HepG2 (cell line): Measurements from ENCODE around the gene SCNM1. TPM values are rescaled to one million over a fixed set of nuclear protein-coding genes. Genes with fewer than 3 reads are reported as not detected.

Experiments used
- BRCA1 ChIP-seq: sonication (generic); formaldehyde crosslinking; IDR thresholded peaks from 2 replicates; pipeline ENCODE4 v1.4.0; 2020; ENCODE audit warnings: missing genetic modification reagents
- CEBPB ChIP-seq: IDR thresholded peaks from 2 replicates; pipeline ENCODE4 v1.6.1; 2011; ENCODE audit warnings: low read depth, low read length, improper control_type of control experiment, borderline replicate concordance
- IRF2 ChIP-seq: IDR thresholded peaks from 2 replicates; pipeline ENCODE4 v1.6.1; 2018; ENCODE audit warnings: missing genetic modification reagents, missing compliant biosample characterization
- MEIS2 ChIP-seq: sonication (generic); formaldehyde crosslinking; IDR thresholded peaks from 2 replicates; pipeline ENCODE4 v1.9.0; 2021; ENCODE audit warnings: mild to moderate bottlenecking, missing genetic modification reagents
- POLR2G ChIP-seq: fragments of 200-400 bp; formaldehyde crosslinking; IDR thresholded peaks from 2 replicates; pipeline ENCODE4 v1.6.1; 2018; ENCODE audit warnings: mild to moderate bottlenecking, low read depth, low read length, moderate library complexity
- RARA ChIP-seq: IDR thresholded peaks from 2 replicates; pipeline ENCODE4 v1.6.1; 2016; ENCODE audit warnings: missing genetic modification reagents, missing compliant biosample characterization
- REPIN1 ChIP-seq: sonication (generic); formaldehyde crosslinking; IDR thresholded peaks from 2 replicates; pipeline ENCODE4 v1.8.0; 2022; ENCODE audit warnings: missing genetic modification reagents, low read depth, mild to moderate bottlenecking, borderline replicate concordance
- SCMH1 ChIP-seq: sonication (generic); formaldehyde crosslinking; IDR thresholded peaks from 2 replicates; pipeline ENCODE4 v1.9.0; 2021; ENCODE audit warnings: missing genetic modification reagents, mild to moderate bottlenecking, borderline replicate concordance
- SMARCC2 ChIP-seq: fragments of 450-650 bp; IDR thresholded peaks from 2 replicates; pipeline ENCODE4 v1.6.1; 2017; ENCODE audit warnings: antibody characterized with exemption, mild to moderate bottlenecking
- ZBTB7B ChIP-seq: sonication (generic); formaldehyde crosslinking; IDR thresholded peaks from 2 replicates; pipeline ENCODE4 v1.4.0; 2020; ENCODE audit warnings: missing genetic modification reagents
- ZNF10 ChIP-seq: sonication (generic); formaldehyde crosslinking; IDR thresholded peaks from 2 replicates; pipeline ENCODE4 v1.4.0; 2020; ENCODE audit warnings: mild to moderate bottlenecking, low read depth, missing genetic modification reagents, borderline replicate concordance
- ZNF446 ChIP-seq: sonication (generic); formaldehyde crosslinking; IDR thresholded peaks from 2 replicates; pipeline ENCODE4 v1.5.0; 2020; ENCODE audit warnings: mild to moderate bottlenecking, missing genetic modification reagents
- ZNF558 ChIP-seq: sonication (generic); formaldehyde crosslinking; IDR thresholded peaks from 2 replicates; pipeline ENCODE4 v1.9.0; 2022; ENCODE audit warnings: mild to moderate bottlenecking, missing genetic modification reagents, borderline replicate concordance
- ZNF646 ChIP-seq: sonication (generic); formaldehyde crosslinking; IDR thresholded peaks from 2 replicates; pipeline ENCODE4 v1.9.0; 2021; ENCODE audit warnings: mild to moderate bottlenecking, missing genetic modification reagents
- ZNF703 ChIP-seq: sonication (generic); formaldehyde crosslinking; IDR thresholded peaks from 2 replicates; pipeline ENCODE4 v1.5.1; 2020; ENCODE audit warnings: missing genetic modification reagents, mild to moderate bottlenecking, moderate library complexity, borderline replicate concordance
- polyA plus RNA-seq, 8 experiments: library from polyadenylated mRNA; depleted of rRNA in 3 of 8; stranded (reverse) in 7 of 8; unstranded in 1 of 8; fragments of >200 nt; fragmentation: Illumina TruSeq in 4 of 8; extraction: Trizol in 4 of 8; gene quantifications; 2 replicates each; pipeline versions ENCODE4 v1.2.1 to v1.2.3, GENCODE V29; 2011 to 2016; ENCODE audit warnings: low read depth in 4 of 8, missing spikeins in 1 of 8, mixed read lengths in 1 of 8; ENCODE audit not compliant: insufficient read depth in 1 of 8
- total RNA-seq, 5 experiments: library from RNA; depleted of rRNA; stranded (reverse); fragments of >200 nt; fragmentation: Illumina TruSeq; extraction: Trizol; gene quantifications; 2 replicates each; pipeline ENCODE4 v1.2.3, GENCODE V29; 2016; ENCODE audit warnings: low read depth in 1 of 5
- TF ChIP-seq, protein P1 (sequence below): sonication (generic); formaldehyde crosslinking; IDR thresholded peaks from 2 replicates; pipeline ENCODE4 v1.4.0; 2020; ENCODE audit warnings: missing genetic modification reagents
- TF ChIP-seq, protein P2 (sequence below): sonication (generic); formaldehyde crosslinking; IDR thresholded peaks from 2 replicates; pipeline ENCODE4 v1.4.0; 2020; ENCODE audit warnings: mild to moderate bottlenecking, missing genetic modification reagents, borderline replicate concordance
- TF ChIP-seq, protein P3 (sequence below): sonication (generic); formaldehyde crosslinking; IDR thresholded peaks from 2 replicates; pipeline ENCODE4 v1.4.0; 2020; ENCODE audit warnings: missing genetic modification reagents, low read depth, mild to moderate bottlenecking, borderline replicate concordance

The SCNM1 gene
- total and polyA plus RNA-seq, 2 of the 13 experiments (the other 11 are each of a cell fraction or from before 2014, with no cell fraction given) = 16.3 to 31.5 TPM

DNA sequence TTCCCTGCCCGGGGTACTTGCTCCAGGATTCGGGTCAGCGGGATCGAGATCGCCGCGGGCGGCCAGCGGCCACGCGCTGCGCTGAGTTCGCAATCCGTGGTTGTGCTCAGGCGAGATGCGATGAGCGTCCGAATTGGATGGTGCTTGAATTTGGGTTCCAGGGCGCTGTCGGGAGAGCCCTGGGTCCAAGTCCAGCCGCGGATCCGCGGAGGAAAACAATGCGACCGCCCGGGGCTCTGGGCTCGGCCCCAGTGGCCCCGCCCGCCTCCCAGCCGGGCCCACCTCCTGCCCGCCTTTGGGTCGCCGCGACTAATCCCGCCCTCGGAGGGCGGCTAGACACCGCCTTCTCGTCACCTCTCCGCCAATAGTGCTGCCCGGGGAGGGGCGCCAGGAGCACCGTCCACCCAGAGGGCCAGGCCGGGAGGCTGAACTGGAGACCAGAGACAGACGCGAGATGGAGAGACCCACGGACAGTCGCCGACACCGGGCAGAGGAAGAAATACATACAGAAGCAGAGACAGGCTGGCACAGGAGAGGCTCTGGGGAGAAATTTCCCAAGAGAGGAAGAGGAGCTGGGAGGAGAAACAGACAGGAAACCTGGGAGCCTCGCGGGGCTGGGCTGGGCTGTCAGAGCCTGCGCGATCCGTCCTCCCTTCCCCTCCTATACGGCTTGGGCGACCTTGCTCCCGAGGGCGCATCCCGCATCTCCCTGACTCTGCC, 19.4 kb upstream of the SCNM1 start, which contains the start of gene SEMA6C (continued):
- no peak for TF ChIP-seq ZNF646 (CRISPR knock-in tag)
- no peak for TF ChIP-seq ZNF10 (CRISPR knock-in tag)
- TF ChIP-seq POLR2G = peak; percentile 70
- peak; percentile 37; the same call in 1 of the 2 replicates for TF ChIP-seq ZBTB7B
- TF ChIP-seq, protein P1, sequence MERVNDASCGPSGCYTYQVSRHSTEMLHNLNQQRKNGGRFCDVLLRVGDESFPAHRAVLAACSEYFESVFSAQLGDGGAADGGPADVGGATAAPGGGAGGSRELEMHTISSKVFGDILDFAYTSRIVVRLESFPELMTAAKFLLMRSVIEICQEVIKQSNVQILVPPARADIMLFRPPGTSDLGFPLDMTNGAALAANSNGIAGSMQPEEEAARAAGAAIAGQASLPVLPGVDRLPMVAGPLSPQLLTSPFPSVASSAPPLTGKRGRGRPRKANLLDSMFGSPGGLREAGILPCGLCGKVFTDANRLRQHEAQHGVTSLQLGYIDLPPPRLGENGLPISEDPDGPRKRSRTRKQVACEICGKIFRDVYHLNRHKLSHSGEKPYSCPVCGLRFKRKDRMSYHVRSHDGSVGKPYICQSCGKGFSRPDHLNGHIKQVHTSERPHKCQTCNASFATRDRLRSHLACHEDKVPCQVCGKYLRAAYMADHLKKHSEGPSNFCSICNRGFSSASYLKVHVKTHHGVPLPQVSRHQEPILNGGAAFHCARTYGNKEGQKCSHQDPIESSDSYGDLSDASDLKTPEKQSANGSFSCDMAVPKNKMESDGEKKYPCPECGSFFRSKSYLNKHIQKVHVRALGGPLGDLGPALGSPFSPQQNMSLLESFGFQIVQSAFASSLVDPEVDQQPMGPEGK (CRISPR knock-in tag) = peak; percentile 33
- TF ChIP-seq CEBPB = no peak
- no peak for TF ChIP-seq ZNF446
- no peak for TF ChIP-seq SCMH1 (CRISPR knock-in tag)
- TF ChIP-seq, protein P2, sequence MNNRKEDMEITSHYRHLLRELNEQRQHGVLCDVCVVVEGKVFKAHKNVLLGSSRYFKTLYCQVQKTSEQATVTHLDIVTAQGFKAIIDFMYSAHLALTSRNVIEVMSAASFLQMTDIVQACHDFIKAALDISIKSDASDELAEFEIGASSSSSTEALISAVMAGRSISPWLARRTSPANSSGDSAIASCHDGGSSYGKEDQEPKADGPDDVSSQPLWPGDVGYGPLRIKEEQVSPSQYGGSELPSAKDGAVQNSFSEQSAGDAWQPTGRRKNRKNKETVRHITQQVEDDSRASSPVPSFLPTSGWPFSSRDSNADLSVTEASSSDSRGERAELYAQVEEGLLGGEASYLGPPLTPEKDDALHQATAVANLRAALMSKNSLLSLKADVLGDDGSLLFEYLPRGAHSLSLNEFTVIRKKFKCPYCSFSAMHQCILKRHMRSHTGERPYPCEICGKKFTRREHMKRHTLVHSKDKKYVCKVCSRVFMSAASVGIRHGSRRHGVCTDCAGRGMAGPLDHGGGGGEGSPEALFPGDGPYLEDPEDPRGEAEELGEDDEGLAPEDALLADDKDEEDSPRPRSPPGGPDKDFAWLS = no peak
- TF ChIP-seq REPIN1 (CRISPR knock-in tag) = no peak
- TF ChIP-seq, protein P3, sequence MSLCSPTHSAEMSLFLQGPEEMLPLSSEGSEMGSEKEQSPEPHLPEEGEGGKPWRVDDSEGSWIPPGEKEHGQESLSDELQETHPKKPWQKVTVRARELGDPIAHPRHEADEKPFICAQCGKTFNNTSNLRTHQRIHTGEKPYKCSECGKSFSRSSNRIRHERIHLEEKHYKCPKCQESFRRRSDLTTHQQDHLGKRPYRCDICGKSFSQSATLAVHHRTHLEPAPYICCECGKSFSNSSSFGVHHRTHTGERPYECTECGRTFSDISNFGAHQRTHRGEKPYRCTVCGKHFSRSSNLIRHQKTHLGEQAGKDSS = no peak
- TF ChIP-seq SMARCC2 = no peak
- TF ChIP-seq BRCA1 (CRISPR knock-in tag) = no peak
- TF ChIP-seq RARA (CRISPR knock-in tag) = no peak
- peak; percentile 62; the same call in 1 of the 2 replicates for TF ChIP-seq ZNF558 (CRISPR knock-in tag)
- TF ChIP-seq IRF2 (CRISPR knock-in tag) = peak; percentile 41
- no peak for TF ChIP-seq ZNF703
- TF ChIP-seq MEIS2 (CRISPR knock-in tag) = no peak
